Body of pancreas (tissue), 4 donors: Measurements from ENCODE around the gene SSNA1.

Source experiments
- CTCF ChIP-seq, 7 experiments: fragments of 450-650 bp in 4 of 7; fragments of 200-600 bp in 3 of 7; sonication (generic) in 3 of 7; IDR thresholded peaks; one replicate each; pipeline ENCODE4 v1.5.1; 2016 to 2019; ENCODE audit warnings: antibody characterized with exemption in 7 of 7
- POLR2A ChIP-seq, 3 donors: fragments of 450-650 bp; IDR thresholded peaks; one replicate each; pipeline ENCODE4 v1.6.1; 2016; ENCODE audit warnings: antibody characterized with exemption in 3 of 3, mild to moderate bottlenecking in 2 of 3

GRCh38 chr9:137163365-137163715, 25.1 kb upstream of the SSNA1 start:
- no peak for TF ChIP-seq CTCF (IDR thresholded peaks at IDR 0.05)
- no peak for TF ChIP-seq POLR2A (IDR thresholded peaks at IDR 0.05)
